Type B pancreatic cell (in vitro differentiated cells): Measurements from ENCODE around the gene TNFAIP8. TPM values are rescaled to one million over a fixed set of nuclear protein-coding genes. Genes with fewer than 3 reads are reported as not detected.
A peak's percentile ranks its signal among the peaks of the same experiment; 100 is the strongest.

Experiments used
- DNase-seq: peaks from one replicate; pipeline ENCODE4 v3.0.0; 2021; ENCODE audit warnings: mixed read lengths; ENCODE audit not compliant: unreplicated experiment; ENCODE audit errors: extremely low spot score
- H3K27ac Mint-ChIP-seq: 2 replicates; pipeline ENCODE4 v1.8.0; 2021; ENCODE audit warnings: mild to moderate bottlenecking, mixed read lengths
- H3K27me3 Mint-ChIP-seq: 2 replicates; pipeline ENCODE4 v1.8.0; 2021; ENCODE audit warnings: mixed read lengths
- H3K36me3 Mint-ChIP-seq: 2 replicates; pipeline ENCODE4 v1.8.0; 2021; ENCODE audit warnings: mixed read lengths
- H3K4me1 Mint-ChIP-seq: one replicate; pipeline ENCODE4 v1.8.0; 2021; ENCODE audit warnings: mixed read lengths; ENCODE audit not compliant: unreplicated experiment
- H3K4me3 Mint-ChIP-seq: 2 replicates; pipeline ENCODE4 v1.8.0; 2021; ENCODE audit warnings: mild to moderate bottlenecking, mixed read lengths
- H3K9me3 Mint-ChIP-seq: 2 replicates; pipeline ENCODE4 v1.8.0; 2021; ENCODE audit warnings: mixed read lengths
- CTCF ChIP-seq: fragments of 200-600 bp; sonication (generic); conservative IDR thresholded peaks from 2 replicates; pipeline ENCODE4 v1.5.0; 2021; ENCODE audit warnings: antibody characterized with exemption, mild to moderate bottlenecking
- total RNA-seq: library from RNA; stranded (reverse); gene quantifications from 2 replicates; pipeline ENCODE4 v1.2.1, GENCODE V29; 2021; ENCODE audit warnings: low replicate concordance

TNFAIP8 gene
- total RNA-seq, 1 donor from 2014 or later: 11.8 TPM

GRCh38 chr5:119347991-119348390, 7.8 kb upstream of the TNFAIP8 start:
- Mint-ChIP-seq H3K27me3 (no peaks in the 10 kb centered on the region), H3K4me3 (peak overlapping the region; percentile 28), H3K36me3 (no peaks in the 10 kb centered on the region), H3K4me1 (peaks cover 28% of the 10 kb centered on the region), H3K27ac (no peak overlapping the region), H3K9me3 (no peaks in the 10 kb centered on the region)
- peak; percentile 50 for TF ChIP-seq CTCF
- no peak for DNase-seq

- DNase-seq: no peak
- peaks cover 19% of the 10 kb centered on the region for H3K27me3 Mint-ChIP-seq
- peaks cover 40% of the 10 kb centered on the region for H3K4me1 Mint-ChIP-seq
- peak overlapping the region; percentile 1 for H3K27ac Mint-ChIP-seq
- no peak overlapping the region for H3K4me3 Mint-ChIP-seq
- H3K36me3 Mint-ChIP-seq: no peaks in the 10 kb centered on the region
- H3K9me3 Mint-ChIP-seq: no peaks in the 10 kb centered on the region
- TF ChIP-seq CTCF: no peak
These were observed 2.6 kb upstream of the TNFAIP8 start for GRCh38 chr5:119353213-119353612.

- no peak for DNase-seq
- H3K27ac Mint-ChIP-seq: peak overlapping the region; percentile 27
- peak overlapping the region; percentile 58 for H3K4me3 Mint-ChIP-seq
- peaks cover 20% of the 10 kb centered on the region for H3K27me3 Mint-ChIP-seq
- H3K9me3 Mint-ChIP-seq: no peaks in the 10 kb centered on the region
- H3K4me1 Mint-ChIP-seq: peaks cover 41% of the 10 kb centered on the region
- no peaks in the 10 kb centered on the region for H3K36me3 Mint-ChIP-seq
- TF ChIP-seq CTCF: no peak
These were observed 2.0 kb upstream of the TNFAIP8 start for GRCh38 chr5:119353686-119354366.

GRCh38 chr5:119354537-119355243, 1.1 kb upstream of the TNFAIP8 start:
- TF ChIP-seq CTCF: no peak
- peaks cover 45% of the 10 kb centered on the region for H3K4me1 Mint-ChIP-seq
- no peaks in the 10 kb centered on the region for H3K36me3 Mint-ChIP-seq
- peaks cover 23% of the 10 kb centered on the region for H3K27me3 Mint-ChIP-seq
- no peaks in the 10 kb centered on the region for H3K9me3 Mint-ChIP-seq
- no peak for DNase-seq
- H3K4me3 Mint-ChIP-seq: peak overlapping the region; percentile 58
- H3K27ac Mint-ChIP-seq: no peak overlapping the region

- TF ChIP-seq CTCF: no peak
- H3K4me1 Mint-ChIP-seq: peaks cover 50% of the 10 kb centered on the region
- no peak for DNase-seq
- no peak overlapping the region for H3K27ac Mint-ChIP-seq
- H3K36me3 Mint-ChIP-seq: no peaks in the 10 kb centered on the region
- peak overlapping the region; percentile 98 for H3K4me3 Mint-ChIP-seq
- H3K27me3 Mint-ChIP-seq: peaks cover 23% of the 10 kb centered on the region
- H3K9me3 Mint-ChIP-seq: no peaks in the 10 kb centered on the region
These were observed 578 bp upstream of the TNFAIP8 start for GRCh38 chr5:119355244-119355638.
